NCI-H69 (cell line): Measurements from ENCODE around the gene NPDC1.

Experiments
- DNase-seq: peaks from one replicate; lab custom pipeline; 2025; lab: John Stamatoyannopoulos, UW

Gene NPDC1

DNA sequence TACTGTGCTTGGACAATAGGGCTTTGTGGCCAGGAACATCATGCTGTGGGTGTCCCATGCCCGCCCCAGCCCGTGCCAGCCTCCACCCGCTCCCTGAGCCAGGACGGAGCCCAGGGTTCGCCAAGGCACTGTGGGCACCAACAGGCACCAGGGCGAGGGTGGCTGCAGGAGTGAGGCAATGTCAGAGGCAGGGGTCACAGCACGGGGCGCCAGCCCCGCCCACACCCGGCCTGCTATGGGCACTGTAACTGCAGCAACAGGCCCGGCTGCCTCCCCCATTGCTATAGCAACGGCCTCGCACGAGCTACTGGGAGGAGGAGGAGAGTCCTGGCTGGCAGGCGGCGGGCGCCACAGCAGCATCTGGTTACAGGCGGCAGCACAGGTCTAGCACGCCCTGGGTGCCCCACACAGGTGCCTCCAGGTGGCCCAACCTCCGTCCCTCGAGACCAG lies 20.4 kb downstream of the NPDC1 start:
- DNase-seq = peak; percentile 97

DNA sequence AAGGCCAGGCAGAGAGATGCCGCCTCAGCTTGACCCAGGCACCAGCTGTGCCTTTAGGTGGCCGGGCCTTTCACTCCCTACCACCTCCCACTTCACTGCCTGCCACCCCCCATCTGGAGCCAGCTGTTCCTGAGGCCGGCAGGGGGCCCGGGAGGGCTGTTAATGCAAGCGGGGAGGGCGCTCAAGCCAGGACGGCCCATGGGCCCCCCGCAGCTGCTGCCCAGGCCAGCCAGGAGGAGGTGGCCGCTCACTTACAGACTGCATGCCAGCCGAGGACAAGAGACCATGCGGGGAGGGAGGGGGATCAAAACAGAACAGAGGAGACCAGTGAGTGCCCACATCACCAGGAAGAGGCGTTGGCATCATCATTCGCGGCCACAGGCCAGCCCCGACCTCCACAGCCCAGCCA lies 22.4 kb downstream of the NPDC1 start:
- no peak for DNase-seq

DNA sequence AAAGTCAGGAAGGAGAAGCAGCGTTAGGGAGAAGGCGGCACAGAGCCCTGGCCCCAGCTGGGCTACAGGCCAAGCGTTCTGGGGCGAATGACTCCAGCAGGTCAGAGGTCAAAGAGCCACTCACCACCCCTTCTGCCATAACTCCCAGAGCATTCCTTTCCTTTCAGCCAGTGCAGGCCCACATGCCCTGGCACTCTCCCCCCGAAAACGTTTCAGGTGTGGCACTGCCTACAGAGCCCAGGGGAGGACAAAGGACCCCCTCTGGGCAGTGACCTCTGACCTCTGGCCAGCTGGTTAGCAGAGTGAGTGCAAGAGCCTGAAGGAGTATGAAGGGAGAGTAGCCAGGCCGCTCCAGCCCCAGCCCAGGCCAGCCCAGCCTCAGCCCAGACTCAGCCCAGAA lies 22.8 kb downstream of the NPDC1 start:
- no peak for DNase-seq

- DNase-seq = no peak
Measured at GRCh38 chr9:137022662-137023008, 23.3 kb downstream of the NPDC1 start.

GRCh38 chr9:137021979-137022661 lies 23.9 kb downstream of the NPDC1 start:
- DNase-seq = peak; percentile 74

DNA sequence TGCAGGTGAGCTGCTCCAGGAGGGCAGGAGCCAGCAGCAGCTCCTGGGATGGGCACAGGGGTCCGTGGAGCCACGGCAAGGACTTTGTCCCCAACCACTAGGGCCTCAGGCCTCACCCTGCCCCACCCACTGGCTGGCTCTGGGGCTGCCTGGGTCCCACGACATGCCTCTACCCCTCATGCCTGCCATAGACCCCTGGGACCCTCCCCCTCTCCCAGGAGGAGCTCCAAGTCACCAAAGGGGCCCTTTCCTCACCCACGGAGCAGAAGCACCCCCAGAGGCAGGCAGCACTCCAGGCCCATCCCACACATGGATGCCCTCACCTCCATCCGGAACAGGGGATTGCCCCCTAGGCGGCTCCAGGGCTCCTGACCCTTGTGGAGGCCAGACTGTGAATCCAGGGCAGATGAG lies 24.4 kb downstream of the NPDC1 start:
- no peak for DNase-seq

- DNase-seq = no peak
Measured at GRCh38 chr9:137020771-137021567, 25.0 kb downstream of the NPDC1 start.

DNA sequence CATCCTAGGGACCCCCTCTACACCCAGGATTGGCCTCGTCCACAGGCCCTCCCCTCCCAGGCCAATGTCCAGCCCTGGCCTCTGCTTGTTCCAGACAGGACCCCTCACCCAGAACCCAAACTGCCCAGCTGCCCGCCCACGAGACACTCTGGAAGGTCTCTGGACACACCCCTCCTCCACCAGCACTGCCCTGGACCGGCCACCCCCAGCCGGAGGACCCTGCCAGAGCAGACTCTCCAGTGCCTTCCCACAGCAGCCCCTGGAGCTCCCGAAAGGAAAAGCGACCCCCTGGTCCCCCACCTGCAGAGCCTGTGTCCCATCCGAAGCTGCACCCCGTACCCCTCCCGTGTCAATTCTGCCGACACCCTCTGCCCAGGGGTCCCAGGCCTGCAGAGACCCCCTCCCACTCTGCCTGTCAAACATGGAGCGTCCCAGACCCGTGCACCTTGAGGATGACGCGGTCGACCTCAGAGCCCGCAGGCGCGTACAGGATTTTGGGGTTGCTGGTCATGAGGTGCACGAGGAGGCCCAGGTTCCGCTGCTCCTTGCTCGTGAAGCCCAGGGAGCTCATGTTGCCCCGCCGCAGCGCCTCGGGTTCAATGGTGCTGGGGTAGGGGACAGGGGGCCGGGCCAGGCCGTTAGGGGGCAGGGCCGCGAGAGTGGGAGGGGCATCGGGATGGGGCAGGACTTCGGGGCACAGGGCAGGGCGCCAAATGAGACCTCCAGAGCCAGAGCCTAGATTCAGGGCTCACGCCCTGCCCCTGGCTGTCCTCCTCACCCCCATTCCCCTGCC lies 25.9 kb downstream of the NPDC1 start:
- no peak for DNase-seq

DNA sequence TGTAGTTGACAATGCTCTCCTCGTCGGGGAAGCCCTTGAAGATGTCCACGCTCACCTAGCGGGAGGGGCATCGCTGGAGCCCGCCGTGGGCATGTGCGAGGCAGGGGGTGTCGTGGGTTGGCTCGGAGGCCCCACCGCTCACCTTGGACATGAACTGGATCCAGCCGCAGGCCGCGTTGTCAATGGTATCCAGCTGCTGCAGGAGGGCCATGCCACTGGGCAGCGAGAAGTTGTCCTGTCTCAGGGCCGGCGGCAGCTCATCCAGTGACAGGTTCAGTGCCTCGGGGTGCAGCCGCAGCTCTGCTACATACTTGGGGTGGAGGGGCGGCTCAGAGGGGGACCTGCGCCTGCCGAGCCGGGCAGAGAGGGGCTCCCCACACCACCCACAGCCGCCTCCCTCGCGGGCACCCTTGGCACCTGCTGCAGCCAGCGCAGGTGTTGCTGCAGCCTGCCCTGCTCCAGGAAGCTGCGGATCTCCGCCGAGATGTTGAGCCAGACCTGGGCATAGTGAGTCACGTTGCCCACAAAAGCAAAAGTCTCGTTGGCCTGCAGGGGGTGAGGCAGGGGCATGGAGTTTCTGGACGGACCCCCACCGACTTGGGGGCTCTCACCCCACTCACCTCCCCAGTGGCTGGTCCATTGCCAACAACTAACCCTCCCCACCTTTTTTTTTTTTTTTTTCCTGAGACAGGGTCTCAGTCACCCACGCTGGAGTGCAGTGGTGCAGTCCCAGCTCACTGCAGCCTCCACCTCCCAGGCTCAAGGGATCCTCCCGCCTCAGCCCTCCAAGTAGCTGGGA lies 27.0 kb downstream of the NPDC1 start:
- no peak for DNase-seq

DNA sequence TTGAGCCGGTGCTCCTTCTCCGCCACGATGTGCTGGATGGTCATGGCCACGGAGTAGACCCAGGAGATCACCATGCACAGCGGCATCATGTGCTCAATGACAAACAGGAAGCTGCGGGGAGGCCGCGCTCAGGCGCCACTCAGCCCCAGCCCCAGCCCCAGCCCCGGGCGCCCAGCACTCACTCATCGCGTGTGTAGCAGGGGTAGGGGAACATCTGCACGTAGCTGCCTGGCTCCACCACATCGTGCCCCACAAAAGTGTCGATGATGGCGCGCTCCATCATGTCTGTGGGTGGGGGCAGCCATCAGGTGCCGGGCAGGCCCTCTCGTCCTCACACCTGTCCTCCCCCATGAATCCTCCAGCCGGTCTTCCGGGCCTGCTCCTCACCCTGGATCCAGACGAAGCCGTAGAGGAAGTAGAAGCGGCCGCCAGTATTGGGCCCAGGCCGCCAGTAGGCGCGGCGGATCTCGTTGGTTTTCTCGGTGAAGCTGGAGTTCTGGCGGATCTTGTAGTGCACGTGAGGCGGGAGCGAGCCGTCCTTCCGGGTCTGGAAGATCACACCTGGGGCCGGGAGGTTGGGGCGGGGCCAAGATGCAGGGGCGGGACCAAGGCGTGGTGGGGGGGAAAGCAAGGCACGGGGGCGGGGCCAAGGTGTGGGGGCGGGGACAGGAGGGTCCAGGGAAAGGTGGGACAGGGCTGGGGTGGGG lies 28.0 kb downstream of the NPDC1 start:
- no peak for DNase-seq

GRCh38 chr9:137017071-137017470 lies 28.9 kb downstream of the NPDC1 start:
- DNase-seq = no peak

DNA sequence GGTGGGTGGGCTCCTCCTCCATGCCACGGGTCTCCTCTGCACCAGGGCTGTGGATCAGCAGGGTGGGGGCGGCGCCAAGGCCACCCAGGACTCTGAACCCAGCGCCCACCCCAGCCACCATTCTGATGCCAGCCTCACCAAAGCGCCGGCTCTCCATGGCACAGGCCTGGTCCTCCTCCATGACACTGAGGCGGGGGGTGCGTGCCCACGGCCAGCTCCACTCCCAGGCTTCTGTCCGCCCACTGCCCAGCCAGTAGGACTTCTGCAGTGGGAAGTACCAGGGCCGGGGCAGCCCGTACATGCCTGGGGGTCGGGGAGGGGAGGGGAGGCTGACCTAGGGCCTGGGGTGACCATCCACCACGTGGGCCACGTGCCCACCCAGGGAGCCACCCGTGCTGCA lies 29.5 kb downstream of the NPDC1 start:
- DNase-seq = no peak

- no peak for DNase-seq
Measured at GRCh38 chr9:137015976-137016375, 30.0 kb downstream of the NPDC1 start.

DNA sequence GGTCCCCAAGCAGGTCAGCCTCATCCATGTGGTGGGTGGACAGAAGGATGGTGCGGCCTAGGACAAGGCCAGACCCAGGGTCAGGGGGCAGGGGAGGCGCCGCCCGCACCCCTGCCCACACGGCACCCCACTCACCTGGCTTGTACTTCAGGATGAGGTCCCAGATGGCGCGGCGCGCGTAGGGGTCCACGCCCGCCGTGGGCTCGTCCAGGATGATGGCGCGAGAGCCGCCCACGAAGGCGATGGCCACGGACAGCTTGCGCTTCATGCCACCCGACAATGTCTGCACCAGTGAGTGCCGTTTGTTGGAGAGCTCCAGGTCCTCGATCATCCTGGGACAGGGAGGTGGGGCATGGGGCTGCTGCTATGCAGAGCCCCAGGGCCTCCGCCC lies 30.4 kb downstream of the NPDC1 start:
- DNase-seq = no peak

DNA sequence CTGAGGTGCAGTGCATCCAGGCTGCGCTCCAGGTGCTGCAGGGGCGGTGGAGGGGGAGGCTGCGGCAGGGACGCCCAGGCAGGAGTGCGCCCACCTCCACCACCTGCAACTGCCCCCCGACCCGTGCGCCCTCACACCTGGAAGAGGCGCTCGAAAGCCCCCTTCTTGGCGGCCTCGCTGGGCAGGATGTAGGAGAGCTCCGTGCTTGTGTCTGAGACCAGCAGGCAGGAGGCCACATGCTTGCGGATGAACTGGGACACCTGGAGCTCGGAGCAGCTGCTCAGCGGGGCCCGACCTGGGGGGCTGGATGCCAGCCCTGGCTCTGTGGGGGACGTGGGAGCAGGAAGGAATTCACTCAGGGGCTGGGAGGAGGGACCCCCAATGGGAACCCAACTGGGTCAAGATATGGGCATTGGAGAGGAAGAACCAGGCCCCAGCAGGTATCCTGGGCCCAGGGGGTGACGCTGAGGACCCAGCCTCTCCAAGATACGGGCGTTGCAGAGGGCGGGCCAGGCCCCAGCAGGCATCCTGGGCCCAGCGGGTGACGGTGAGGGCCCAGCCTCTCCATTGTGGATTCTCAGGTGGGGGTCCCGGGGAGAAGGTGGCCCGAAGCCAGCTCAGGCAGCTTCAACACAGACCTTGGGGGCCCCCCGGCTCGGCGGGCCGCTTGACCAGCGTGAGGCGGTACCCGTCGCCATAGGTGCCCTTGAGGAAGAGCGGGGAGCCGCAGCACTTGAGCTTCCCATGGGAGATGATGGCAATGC lies 31.0 kb downstream of the NPDC1 start:
- no peak for DNase-seq

- DNase-seq = no peak
Measured at GRCh38 chr9:137014166-137014565, 31.8 kb downstream of the NPDC1 start.

DNA sequence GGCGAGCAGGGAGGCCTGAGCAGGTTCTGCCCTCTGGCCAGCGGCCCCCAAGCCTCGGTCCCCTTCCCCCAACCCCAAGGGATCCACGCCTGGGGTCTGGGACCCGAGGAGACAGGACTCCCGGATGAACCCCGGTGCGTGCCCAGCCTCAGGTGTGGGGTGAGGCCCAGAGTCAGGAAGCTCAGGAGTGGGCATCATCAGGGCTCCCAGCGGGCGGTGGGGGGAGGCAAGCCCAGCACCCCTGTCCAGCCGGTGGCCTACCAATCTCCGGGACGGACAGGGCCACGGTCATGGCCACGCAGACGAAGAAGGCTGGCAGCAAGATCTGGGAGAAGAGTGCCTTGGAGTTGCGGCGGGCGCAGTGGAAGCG lies 32.4 kb downstream of the NPDC1 start:
- no peak for DNase-seq

DNA sequence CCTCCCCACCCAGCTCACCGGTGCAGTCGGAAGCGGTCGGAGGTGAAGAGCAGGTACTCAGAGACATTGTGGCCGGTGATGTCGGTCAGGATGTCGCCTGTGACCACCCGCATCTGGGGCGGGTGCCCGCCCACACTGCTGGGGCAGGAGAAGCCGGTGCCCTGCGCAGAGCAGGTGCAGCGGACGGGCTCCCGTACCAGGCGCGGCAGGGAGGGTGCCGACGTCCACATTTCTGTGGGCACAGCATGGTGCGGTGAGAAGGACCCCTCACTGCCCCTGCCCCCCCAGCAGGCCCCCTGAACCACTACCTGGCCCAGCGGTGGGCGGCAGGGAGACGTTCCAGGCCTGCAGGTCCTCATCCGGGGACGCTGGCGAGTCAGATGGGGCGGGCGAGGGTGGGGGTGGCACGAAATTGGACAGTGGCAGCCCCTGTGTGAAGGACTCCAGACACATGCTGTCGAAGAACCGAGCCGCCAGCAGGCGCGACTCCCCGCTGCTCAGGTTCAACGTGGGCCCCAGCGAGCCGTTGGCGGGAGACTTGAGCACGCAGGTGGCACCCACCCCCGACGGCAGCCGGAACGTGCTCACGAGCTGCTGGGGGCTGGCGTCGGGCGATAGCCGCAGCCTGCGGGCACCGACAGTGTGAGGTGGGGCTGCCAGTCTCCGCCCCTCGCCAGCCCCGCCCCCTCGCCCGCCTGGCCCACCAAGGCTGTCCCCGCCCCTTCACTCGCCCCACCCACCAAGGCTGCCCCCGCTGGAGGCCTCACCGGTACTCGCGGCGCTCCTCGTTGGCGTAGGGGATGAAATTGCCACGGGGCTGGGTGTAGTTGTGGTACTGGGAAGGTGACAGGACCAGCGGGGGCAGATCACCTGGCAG lies 33.0 kb downstream of the NPDC1 start:
- DNase-seq = no peak

DNA sequence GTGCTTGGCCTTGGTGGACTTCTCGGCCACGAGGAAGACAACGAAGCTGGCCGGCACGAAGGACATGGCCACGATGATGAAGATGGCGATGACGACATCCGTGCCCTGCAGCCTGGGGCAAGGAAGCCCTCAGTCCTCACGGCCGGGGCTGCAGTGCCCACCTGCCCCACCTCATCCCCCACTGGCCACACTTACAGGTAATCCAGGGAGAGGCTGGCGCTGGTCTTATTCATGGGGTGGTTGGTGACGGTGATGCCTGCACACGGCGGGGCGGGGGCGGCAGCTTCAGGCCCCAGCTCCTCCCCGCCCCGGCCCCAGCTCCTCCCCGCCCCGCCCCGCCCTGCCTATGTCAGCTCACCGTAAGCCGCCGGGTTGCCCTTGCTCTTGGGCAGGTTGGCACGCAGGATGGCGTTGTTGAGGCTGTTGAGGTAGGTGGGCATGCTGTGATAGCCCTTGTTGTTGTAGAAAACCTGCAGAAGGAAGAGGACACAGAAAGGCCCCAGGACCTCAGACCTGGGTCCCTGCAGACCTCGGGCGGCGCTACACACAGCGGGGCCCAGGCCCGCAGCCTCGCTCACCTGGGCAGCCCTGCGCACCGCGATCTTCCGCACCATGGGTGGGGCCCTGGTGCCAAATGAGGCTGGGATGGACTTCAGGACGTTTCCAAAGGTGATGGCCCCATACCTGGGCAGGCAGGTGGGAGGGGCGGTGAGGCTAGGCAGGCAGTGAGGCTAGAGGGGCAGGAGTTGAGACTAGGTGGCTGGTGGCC lies 33.9 kb downstream of the NPDC1 start:
- no peak for DNase-seq
